Measurements from ENCODE around the gene STARD10.
A peak's percentile ranks its signal among the peaks of the same experiment; 100 is the strongest.
"Not testable (repeated sequence)": the region's sequence is repeated elsewhere in the genome, so short reads cannot be mapped to it uniquely, and the experiment has no call there.

STARD10 gene

GRCh38 chr11:72814286-72815109, 20.7 kb upstream of the STARD10 start, which contains the start of gene ATG16L2:
Gene ATG16L2, plus strand, starts transcription at chr11:72814411. Its CDS starts 35 bp downstream, at chr11:72814446.
- Histone ChIP-seq H3K4me1 (ENCODE audit: control insufficient read depth, insufficient read depth, low read length) (peaks cover 3% of the 10 kb centered on the region), H3K27me3 (ENCODE audit: control insufficient read depth, insufficient read depth, low read length) (no peaks in the 10 kb centered on the region), H3K9me3 (ENCODE audit: control insufficient read depth, insufficient read depth, low read length) (no peaks in the 10 kb centered on the region), H3K9ac (ENCODE audit: low read depth, low read length) (peak within 1 kb of the TSS; percentile 96), H3K4me3 (ENCODE audit: low read depth, low read length) (peak within 1 kb of the TSS; percentile 91), H3K36me3 (ENCODE audit: control insufficient read depth, insufficient read depth, low read length) (no peaks in the 10 kb centered on the region)

DNA sequence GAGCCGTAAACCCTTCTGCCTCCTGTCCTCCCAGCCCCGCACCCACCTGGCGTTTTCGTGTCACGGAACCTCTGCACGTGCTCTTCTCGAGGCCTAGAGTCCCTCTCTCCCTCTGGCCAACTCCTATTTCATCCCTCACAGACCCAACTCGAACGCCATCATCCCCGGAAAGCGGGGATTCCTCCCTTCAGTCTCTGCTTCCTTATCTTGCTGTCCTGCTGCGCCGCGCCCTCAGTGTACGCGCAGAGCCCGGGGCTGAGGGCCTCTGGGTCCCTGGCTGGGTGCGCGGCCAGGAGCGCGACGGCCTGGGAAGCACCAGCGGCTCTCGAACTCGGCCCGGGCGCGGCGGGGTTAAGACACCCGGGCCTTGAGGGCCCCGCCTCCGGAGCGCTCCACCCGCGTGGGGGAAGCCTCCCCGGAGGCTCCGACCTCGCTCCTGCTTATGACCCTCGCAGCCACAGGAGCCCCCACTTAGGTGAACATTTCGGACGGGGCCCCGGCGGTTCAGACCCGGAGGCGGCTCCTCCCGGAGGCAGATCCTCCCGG, 20.0 kb upstream of the STARD10 start:
- Histone ChIP-seq H3K27me3 (ENCODE audit: control insufficient read depth, insufficient read depth, low read length) (no peaks in the 10 kb centered on the region), H3K36me3 (ENCODE audit: control insufficient read depth, insufficient read depth, low read length) (no peaks in the 10 kb centered on the region), H3K4me3 (ENCODE audit: low read depth, low read length) (peak overlapping the region; percentile 91), H3K9me3 (ENCODE audit: control insufficient read depth, insufficient read depth, low read length) (no peaks in the 10 kb centered on the region), H3K9ac (ENCODE audit: low read depth, low read length) (peak overlapping the region; percentile 96), H3K4me1 (ENCODE audit: control insufficient read depth, insufficient read depth, low read length) (peaks cover 3% of the 10 kb centered on the region)

- peak overlapping the region; percentile 91 for H3K4me3 ChIP-seq (ENCODE audit: low read depth, low read length)
- no peaks in the 10 kb centered on the region for H3K9me3 ChIP-seq (ENCODE audit: control insufficient read depth, insufficient read depth, low read length)
- peak overlapping the region; percentile 54 for H3K9ac ChIP-seq (ENCODE audit: low read depth, low read length)
- no peaks in the 10 kb centered on the region for H3K27me3 ChIP-seq (ENCODE audit: control insufficient read depth, insufficient read depth, low read length)
- no peaks in the 10 kb centered on the region for H3K36me3 ChIP-seq (ENCODE audit: control insufficient read depth, insufficient read depth, low read length)
- peaks cover 3% of the 10 kb centered on the region for H3K4me1 ChIP-seq (ENCODE audit: control insufficient read depth, insufficient read depth, low read length)
Observed at GRCh38 chr11:72812967-72813739, 19.3 kb upstream of the STARD10 start.

GRCh38 chr11:72812604-72812966, 18.7 kb upstream of the STARD10 start:
- Histone ChIP-seq H3K27me3 (ENCODE audit: control insufficient read depth, insufficient read depth, low read length) (no peaks in the 10 kb centered on the region), H3K4me3 (ENCODE audit: low read depth, low read length) (peak overlapping the region; percentile 91), H3K9me3 (ENCODE audit: control insufficient read depth, insufficient read depth, low read length) (no peaks in the 10 kb centered on the region), H3K36me3 (ENCODE audit: control insufficient read depth, insufficient read depth, low read length) (no peaks in the 10 kb centered on the region), H3K4me1 (ENCODE audit: control insufficient read depth, insufficient read depth, low read length) (peaks cover 3% of the 10 kb centered on the region), H3K9ac (ENCODE audit: low read depth, low read length) (no peak overlapping the region)

DNA sequence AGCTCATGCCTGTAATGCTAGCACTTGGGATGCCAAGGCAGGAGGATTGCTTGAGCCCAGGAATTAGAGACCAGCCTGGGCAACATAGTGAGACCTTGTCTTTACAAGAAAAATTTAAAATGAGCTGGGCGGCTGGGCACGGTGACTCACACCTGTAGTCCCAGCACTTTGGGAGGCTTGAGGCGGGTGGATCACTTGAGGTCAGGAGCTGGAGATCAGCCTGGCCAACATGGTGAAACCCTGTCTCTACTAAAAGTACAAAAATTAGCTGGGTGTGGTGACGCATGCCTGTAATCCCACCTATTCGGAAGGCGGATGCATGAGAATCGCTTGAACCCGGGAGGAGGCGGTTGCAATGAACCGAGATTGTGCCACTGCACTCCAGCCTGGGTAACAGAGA, 17.8 kb upstream of the STARD10 start:
- H3K4me1 ChIP-seq (ENCODE audit: control insufficient read depth, insufficient read depth, low read length); H3K27me3 ChIP-seq (ENCODE audit: control insufficient read depth, insufficient read depth, low read length); H3K4me3 ChIP-seq (ENCODE audit: low read depth, low read length): not testable (repeated sequence)

GRCh38 chr11:72808331-72808798, 14.5 kb upstream of the STARD10 start:
- no peaks in the 10 kb centered on the region for H3K27me3 ChIP-seq (ENCODE audit: control insufficient read depth, insufficient read depth, low read length)
- H3K9me3 ChIP-seq (ENCODE audit: control insufficient read depth, insufficient read depth, low read length), result no peaks in the 10 kb centered on the region

More for the DNA sequence above, 17.8 kb upstream of the STARD10 start:
- H3K9me3 ChIP-seq (ENCODE audit: control insufficient read depth, insufficient read depth, low read length); H3K9ac ChIP-seq (ENCODE audit: low read depth, low read length); H3K36me3 ChIP-seq (ENCODE audit: control insufficient read depth, insufficient read depth, low read length): not testable (repeated sequence)

DNA sequence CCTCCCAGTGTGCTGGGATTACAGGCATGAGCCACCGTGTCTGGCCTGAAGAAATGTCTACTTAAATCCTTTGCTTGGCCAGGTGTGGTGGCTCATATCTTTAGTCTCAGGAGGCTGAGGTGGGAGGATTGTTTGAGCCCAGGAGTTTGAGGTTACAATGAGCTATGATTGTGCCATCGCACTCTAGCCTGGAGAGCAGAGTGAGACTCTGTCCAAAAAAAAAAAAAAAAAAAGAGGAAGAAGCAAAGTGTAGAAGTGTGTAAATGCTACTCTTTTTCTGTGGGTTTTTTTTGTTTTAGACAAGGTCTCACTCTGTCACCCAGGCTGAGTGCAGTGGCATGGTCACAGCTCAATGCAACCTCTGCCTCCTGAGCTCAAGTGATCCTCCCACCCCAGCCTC, 13.9 kb upstream of the STARD10 start:
- no peak overlapping the region for H3K9ac ChIP-seq (ENCODE audit: low read depth, low read length)

More at GRCh38 chr11:72808331-72808798, 14.5 kb upstream of the STARD10 start:
- Histone ChIP-seq H3K4me1 (ENCODE audit: control insufficient read depth, insufficient read depth, low read length) (peaks cover 3% of the 10 kb centered on the region), H3K36me3 (ENCODE audit: control insufficient read depth, insufficient read depth, low read length) (no peaks in the 10 kb centered on the region), H3K4me3 (ENCODE audit: low read depth, low read length) (no peak overlapping the region), H3K9ac (ENCODE audit: low read depth, low read length) (no peak overlapping the region)

DNA sequence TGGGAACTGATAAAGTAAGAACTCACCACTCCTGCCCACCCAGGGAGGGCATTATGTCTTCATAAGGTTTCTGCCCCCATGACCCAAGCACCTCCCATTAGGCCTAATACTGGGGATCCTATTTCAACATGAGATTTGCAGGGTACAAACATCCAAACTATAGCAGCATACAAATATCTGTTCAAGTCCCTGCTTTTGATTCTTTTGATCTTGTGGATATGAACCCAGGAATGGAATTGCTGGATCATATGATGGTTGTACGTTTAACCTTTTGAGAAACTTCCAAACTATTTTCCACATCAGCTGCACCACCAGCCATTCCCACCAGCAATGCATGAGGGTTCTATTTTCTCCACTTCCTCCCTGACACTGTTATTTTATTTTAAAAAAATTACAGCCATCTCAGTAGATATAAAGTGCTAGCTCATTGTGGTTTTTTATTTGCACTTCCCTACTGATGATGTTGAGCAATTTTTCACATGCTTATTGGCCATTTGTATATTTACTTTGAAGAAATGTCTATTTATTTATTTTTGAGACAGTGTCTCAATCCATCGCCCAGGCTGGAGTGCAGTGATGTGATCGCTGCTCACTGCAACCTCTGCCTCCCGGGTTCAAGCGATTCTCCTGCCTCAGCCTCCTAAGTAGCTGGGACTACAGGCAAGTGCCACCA, 13.3 kb upstream of the STARD10 start:
- H3K4me3 ChIP-seq (ENCODE audit: low read depth, low read length), result no peak overlapping the region
- no peak overlapping the region for H3K9ac ChIP-seq (ENCODE audit: low read depth, low read length)
- H3K27me3 ChIP-seq (ENCODE audit: control insufficient read depth, insufficient read depth, low read length), result no peaks in the 10 kb centered on the region
- H3K9me3 ChIP-seq (ENCODE audit: control insufficient read depth, insufficient read depth, low read length), result no peaks in the 10 kb centered on the region
- no peaks in the 10 kb centered on the region for H3K4me1 ChIP-seq (ENCODE audit: control insufficient read depth, insufficient read depth, low read length)
- no peaks in the 10 kb centered on the region for H3K36me3 ChIP-seq (ENCODE audit: control insufficient read depth, insufficient read depth, low read length)

More for the DNA sequence above, 13.9 kb upstream of the STARD10 start:
- Histone ChIP-seq H3K4me1 (ENCODE audit: control insufficient read depth, insufficient read depth, low read length) (peaks cover 3% of the 10 kb centered on the region), H3K9me3 (ENCODE audit: control insufficient read depth, insufficient read depth, low read length) (no peaks in the 10 kb centered on the region), H3K36me3 (ENCODE audit: control insufficient read depth, insufficient read depth, low read length) (no peaks in the 10 kb centered on the region), H3K4me3 (ENCODE audit: low read depth, low read length) (no peak overlapping the region), H3K27me3 (ENCODE audit: control insufficient read depth, insufficient read depth, low read length) (no peaks in the 10 kb centered on the region)

- not testable (repeated sequence) for H3K4me3 ChIP-seq (ENCODE audit: low read depth, low read length); H3K9me3 ChIP-seq (ENCODE audit: control insufficient read depth, insufficient read depth, low read length); H3K9ac ChIP-seq (ENCODE audit: low read depth, low read length); H3K4me1 ChIP-seq (ENCODE audit: control insufficient read depth, insufficient read depth, low read length); H3K27me3 ChIP-seq (ENCODE audit: control insufficient read depth, insufficient read depth, low read length); H3K36me3 ChIP-seq (ENCODE audit: control insufficient read depth, insufficient read depth, low read length)
Observed at GRCh38 chr11:72806378-72806777, 12.5 kb upstream of the STARD10 start.

- no peaks in the 10 kb centered on the region for H3K27me3 ChIP-seq (ENCODE audit: control insufficient read depth, insufficient read depth, low read length)
- no peak overlapping the region for H3K4me3 ChIP-seq (ENCODE audit: low read depth, low read length)
- H3K36me3 ChIP-seq (ENCODE audit: control insufficient read depth, insufficient read depth, low read length), result no peaks in the 10 kb centered on the region
- H3K9ac ChIP-seq (ENCODE audit: low read depth, low read length), result no peak overlapping the region
- no peaks in the 10 kb centered on the region for H3K4me1 ChIP-seq (ENCODE audit: control insufficient read depth, insufficient read depth, low read length)
- H3K9me3 ChIP-seq (ENCODE audit: control insufficient read depth, insufficient read depth, low read length), result no peaks in the 10 kb centered on the region
Observed at GRCh38 chr11:72805216-72805615, 11.4 kb upstream of the STARD10 start.

GRCh38 chr11:72802822-72803221, 9.0 kb upstream of the STARD10 start:
- Histone ChIP-seq H3K9me3 (ENCODE audit: control insufficient read depth, insufficient read depth, low read length) (no peaks in the 10 kb centered on the region), H3K4me3 (ENCODE audit: low read depth, low read length) (no peak overlapping the region), H3K9ac (ENCODE audit: low read depth, low read length) (no peak overlapping the region), H3K36me3 (ENCODE audit: control insufficient read depth, insufficient read depth, low read length) (no peaks in the 10 kb centered on the region), H3K4me1 (ENCODE audit: control insufficient read depth, insufficient read depth, low read length) (peaks cover 4% of the 10 kb centered on the region), H3K27me3 (ENCODE audit: control insufficient read depth, insufficient read depth, low read length) (no peaks in the 10 kb centered on the region)

Measured in iPS-15b (cell line).